HG03039 (cell line): ENCODE results near the gene MAGI2.

Source experiments
- ATAC-seq: cut with Tn5 transposase; IDR thresholded peaks from one replicate; pipeline ENCODE4 v1.9.1; 2021; ENCODE audit warnings: mild to moderate bottlenecking, moderate library complexity; ENCODE audit not compliant: unreplicated experiment

The MAGI2 gene

DNA sequence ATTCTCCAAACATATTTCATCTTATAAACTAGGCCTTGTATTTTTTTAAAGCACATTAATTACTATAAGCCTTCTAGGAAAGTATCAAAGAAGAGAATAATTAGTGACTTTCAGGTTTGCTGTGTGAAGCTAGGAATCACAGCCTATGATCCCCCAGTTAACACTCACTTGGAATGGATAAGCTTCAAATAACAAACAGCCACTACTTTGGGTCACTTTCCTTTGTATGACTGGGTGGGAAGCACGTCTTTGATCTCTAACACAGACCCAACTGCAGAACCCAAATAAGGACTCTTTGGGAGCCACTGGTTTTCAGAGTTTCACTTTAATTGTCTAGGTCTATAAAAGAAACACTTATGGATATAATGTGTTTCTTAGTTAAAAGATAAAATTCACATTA is 769.3 kb downstream of the MAGI2 start:
- no peak for ATAC-seq

DNA sequence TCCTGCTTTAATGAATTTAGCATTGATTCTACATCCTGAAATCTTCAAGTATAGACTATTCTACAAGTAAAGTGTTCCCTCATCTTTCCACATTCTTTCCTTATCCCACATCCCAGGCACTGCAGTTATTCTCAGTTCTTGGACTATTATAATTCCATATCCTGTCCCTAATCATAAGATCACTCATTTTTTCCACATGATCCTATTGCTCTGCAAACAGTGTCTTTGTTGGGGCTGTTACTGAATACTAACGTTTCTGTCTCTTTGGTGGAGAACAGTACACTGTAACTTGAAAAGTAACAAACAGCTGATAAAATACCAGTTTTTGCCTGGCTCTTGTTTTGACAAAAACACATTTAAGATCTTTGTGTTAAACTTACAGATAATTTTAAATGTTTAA is 769.9 kb downstream of the MAGI2 start:
- no peak for ATAC-seq

GRCh38 chr7:78679112-78679876 is 774.2 kb downstream of the MAGI2 start:
- ATAC-seq: no peak

- no peak for ATAC-seq
These were observed 776.1 kb downstream of the MAGI2 start for GRCh38 chr7:78677391-78677790.

- ATAC-seq: no peak
These were observed 778.0 kb downstream of the MAGI2 start for GRCh38 chr7:78675511-78675910.

- ATAC-seq: no peak
These were observed 780.2 kb downstream of the MAGI2 start for GRCh38 chr7:78673272-78673671.

GRCh38 chr7:78662939-78663338 is 790.5 kb downstream of the MAGI2 start:
- no peak for ATAC-seq

DNA sequence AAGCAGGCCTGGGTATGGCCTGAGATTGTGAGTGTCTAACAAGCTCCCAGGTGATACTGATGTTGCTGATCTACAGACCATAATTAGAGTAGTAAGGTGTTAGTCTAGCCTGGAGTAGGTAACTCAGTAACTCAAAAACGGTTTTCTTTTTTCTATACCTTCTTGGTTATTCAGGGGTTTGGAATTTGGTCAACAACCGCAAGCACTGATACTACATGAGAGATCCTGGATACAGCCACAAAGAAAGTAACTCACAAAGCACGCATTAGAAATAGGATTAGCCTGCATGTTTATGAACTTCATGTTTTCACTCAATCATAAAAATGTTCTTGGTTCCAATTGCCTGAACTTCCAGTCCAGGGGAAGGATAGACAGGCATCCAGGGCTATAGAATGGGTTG is 803.5 kb downstream of the MAGI2 start:
- no peak for ATAC-seq

GRCh38 chr7:78649236-78649635 is 804.2 kb downstream of the MAGI2 start:
- no peak for ATAC-seq

DNA sequence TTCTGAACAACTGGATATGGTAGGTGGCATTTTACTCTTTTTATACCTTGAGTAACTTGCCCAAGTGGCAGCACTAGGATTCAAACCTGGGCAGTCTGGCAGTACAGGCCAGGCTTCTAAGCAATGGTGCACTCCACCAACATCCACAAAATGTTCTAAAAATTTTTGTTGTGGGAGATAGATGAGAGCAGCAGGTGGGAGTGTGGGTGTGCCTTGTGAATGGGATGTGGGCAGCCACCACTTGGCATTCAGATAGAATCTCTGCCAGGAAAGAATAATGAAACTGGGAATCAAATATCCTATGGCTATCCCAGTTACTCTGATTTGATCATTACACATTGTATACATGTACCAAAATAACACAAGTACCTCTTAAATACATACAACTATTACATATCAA is 810.7 kb downstream of the MAGI2 start:
- no peak for ATAC-seq

GRCh38 chr7:78638364-78638763 is 815.1 kb downstream of the MAGI2 start:
- ATAC-seq: no peak

- no peak for ATAC-seq
These were observed 816.7 kb downstream of the MAGI2 start for GRCh38 chr7:78636727-78637126.

GRCh38 chr7:78635026-78635793 is 818.3 kb downstream of the MAGI2 start:
- ATAC-seq: no peak

- ATAC-seq: no peak
These were observed 819.4 kb downstream of the MAGI2 start for GRCh38 chr7:78634093-78634492.

GRCh38 chr7:78620920-78621319 is 832.5 kb downstream of the MAGI2 start:
- ATAC-seq: no peak

DNA sequence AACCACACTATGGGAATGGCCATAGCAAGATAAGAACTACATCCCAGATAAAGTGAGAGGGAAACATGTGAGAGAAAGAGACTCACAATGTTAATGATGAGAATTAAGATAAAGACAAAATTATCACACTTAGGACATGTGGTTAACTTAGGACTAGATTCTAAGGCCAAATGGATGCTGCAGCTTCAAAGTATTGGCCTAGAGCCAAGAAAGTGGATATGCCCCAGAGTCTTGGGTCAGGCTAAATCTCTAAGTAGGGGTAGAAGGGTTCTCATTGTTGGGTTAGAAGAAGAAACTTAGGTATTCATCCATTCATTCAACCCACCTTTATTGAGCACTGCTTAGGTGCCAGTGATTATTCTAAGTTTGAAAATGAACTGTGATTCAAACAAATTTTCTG is 836.9 kb downstream of the MAGI2 start:
- ATAC-seq: no peak

DNA sequence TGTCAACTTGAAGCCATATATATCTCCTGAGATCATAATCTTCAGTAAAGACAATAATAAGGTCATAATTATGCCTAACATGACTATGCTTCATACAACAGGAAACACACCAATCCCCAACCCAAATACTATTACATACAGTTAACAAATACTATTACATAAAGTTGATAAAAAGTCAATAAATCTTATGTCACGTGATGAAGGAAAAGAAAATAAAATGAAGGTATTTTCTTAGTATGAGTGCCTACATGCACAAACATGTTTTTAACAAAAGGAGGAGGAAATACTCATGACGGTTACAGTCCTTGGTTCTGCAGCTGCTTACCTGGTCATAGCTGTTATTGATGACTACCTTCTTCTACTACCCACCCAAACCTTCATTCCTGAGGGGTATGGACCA is 844.2 kb downstream of the MAGI2 start:
- no peak for ATAC-seq

- no peak for ATAC-seq
These were observed 846.4 kb downstream of the MAGI2 start for GRCh38 chr7:78607099-78607498.

DNA sequence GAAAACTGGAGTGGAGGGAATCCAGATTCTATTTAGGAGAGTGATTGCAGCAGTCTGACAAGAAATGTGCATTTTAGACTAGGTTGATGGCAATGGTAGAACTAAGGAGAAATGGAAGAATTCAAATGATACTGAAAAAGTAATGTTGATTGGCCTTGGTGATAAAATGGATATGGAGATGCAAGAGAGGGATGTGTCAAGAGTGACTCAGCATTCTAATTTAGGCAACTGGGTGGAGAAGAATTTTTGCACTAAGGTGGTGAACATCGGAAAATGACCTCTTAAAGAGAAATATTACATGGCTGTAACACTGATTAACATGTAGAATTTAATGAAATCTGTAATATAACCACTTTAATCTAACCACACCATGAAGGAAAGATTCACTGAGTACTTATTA is 848.3 kb downstream of the MAGI2 start:
- no peak for ATAC-seq

- ATAC-seq: no peak
These were observed 851.7 kb downstream of the MAGI2 start for GRCh38 chr7:78601728-78602127.

DNA sequence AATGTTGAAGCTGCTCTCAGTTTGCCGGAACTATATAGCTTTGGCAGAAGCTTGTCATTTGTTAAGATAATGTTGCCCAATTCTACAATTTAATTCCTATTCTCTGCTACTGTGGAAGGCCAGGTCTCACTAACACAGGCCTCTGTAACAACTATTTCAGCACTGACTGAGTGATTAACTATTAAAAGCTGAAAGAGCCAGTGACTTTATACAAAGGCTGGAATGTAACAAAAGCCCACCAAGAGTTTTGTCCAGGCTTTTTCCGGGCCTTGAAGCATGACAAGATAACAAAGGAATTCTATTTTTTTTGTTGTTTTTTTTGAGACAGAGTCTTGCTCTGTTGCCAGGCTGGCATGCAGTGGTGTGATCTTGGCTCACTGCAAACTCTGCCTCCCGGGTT is 859.3 kb downstream of the MAGI2 start:
- no peak for ATAC-seq

- ATAC-seq: no peak
These were observed 865.1 kb downstream of the MAGI2 start for GRCh38 chr7:78588393-78588792.
